ENCODE data around the gene CARMIL1. TPM values are rescaled to one million over a fixed set of nuclear protein-coding genes. Genes with fewer than 3 reads are reported as not detected.

CARMIL1 gene
- total and polyA plus RNA-seq, 11 donors, result 2.4 to 9.1 (median 5.3) TPM

GRCh38 chr6:25402125-25402524 lies 123.0 kb downstream of the CARMIL1 start:
- no peaks in the 10 kb centered on the region for H3K9me3 ChIP-seq
- no peaks in the 10 kb centered on the region for H3K36me3 ChIP-seq
- H3K4me1 ChIP-seq, result peaks cover 0 to 38% (median 9%) of the 10 kb centered on the region in 12 donors
- no peak for TF ChIP-seq POLR2A (IDR thresholded peaks at IDR 0.05)
- TF ChIP-seq, protein P1, sequence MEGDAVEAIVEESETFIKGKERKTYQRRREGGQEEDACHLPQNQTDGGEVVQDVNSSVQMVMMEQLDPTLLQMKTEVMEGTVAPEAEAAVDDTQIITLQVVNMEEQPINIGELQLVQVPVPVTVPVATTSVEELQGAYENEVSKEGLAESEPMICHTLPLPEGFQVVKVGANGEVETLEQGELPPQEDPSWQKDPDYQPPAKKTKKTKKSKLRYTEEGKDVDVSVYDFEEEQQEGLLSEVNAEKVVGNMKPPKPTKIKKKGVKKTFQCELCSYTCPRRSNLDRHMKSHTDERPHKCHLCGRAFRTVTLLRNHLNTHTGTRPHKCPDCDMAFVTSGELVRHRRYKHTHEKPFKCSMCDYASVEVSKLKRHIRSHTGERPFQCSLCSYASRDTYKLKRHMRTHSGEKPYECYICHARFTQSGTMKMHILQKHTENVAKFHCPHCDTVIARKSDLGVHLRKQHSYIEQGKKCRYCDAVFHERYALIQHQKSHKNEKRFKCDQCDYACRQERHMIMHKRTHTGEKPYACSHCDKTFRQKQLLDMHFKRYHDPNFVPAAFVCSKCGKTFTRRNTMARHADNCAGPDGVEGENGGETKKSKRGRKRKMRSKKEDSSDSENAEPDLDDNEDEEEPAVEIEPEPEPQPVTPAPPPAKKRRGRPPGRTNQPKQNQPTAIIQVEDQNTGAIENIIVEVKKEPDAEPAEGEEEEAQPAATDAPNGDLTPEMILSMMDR (IDR thresholded peaks at IDR 0.05), result no peak
- no peaks in the 10 kb centered on the region for H3K27me3 ChIP-seq
- no peak overlapping the region for H3K27ac ChIP-seq
- WGBS, 4 donors, result 93 to 98% (median 97%) methylated on average over 4 of the region's 4 CpGs
- intact Hi-C loops (cut with DNase I), result no loop called here
- H3K4me3 ChIP-seq, result no peak overlapping the region
- ATAC-seq (no peak), DNase-seq (no peak)

DNA sequence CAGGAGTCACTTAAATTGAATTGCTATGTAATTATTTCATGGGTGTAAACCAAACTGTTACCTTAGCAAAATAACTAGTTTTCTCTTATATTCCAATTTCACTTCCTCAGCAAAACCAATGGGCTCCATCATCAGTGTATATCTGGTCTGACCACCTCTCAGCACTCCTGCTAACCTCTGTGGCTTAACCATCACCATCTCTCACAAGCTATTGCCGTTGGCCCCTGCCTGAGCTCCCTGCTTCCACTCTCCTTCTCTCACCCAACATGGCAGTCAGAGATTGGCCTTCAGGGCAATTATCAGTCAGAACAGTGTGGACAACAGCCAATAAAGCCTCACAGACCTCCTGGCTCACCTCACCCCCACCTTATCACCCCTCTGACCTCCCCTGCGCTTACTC lies 124.0 kb downstream of the CARMIL1 start:
- no peak for ATAC-seq
- TF ChIP-seq, protein P1 (IDR thresholded peaks at IDR 0.05), result no peak
- TF ChIP-seq POLR2A (IDR thresholded peaks at IDR 0.05), result no peak
- no peak for DNase-seq
- WGBS, 4 donors, result 90 to 98% (median 91%) methylated on average over 2 of the region's 2 CpGs
- no peaks in the 10 kb centered on the region for H3K9me3 ChIP-seq
- intact Hi-C loops (cut with DNase I), result no loop called here
- no peaks in the 10 kb centered on the region for H3K27me3 ChIP-seq
- H3K36me3 ChIP-seq, result no peaks in the 10 kb centered on the region
- no peak overlapping the region for H3K4me3 ChIP-seq
- peaks cover 0 to 38% (median 10%) of the 10 kb centered on the region in 12 donors for H3K4me1 ChIP-seq
- H3K27ac ChIP-seq, result no peak overlapping the region

- no peaks in the 10 kb centered on the region for H3K9me3 ChIP-seq
- H3K4me1 ChIP-seq, result peaks cover 0 to 38% (median 10%) of the 10 kb centered on the region in 12 donors
- TF ChIP-seq POLR2A (IDR thresholded peaks at IDR 0.05), result no peak
- TF ChIP-seq, protein P1 (IDR thresholded peaks at IDR 0.05), result no peak
- peak overlapping the region in 1 of 12 donors; percentile 74 for H3K27ac ChIP-seq
- 86 to 98% (median 92%) methylated on average over 3 of the region's 3 CpGs for WGBS, 4 donors
- H3K27me3 ChIP-seq, result no peaks in the 10 kb centered on the region
- H3K36me3 ChIP-seq, result no peaks in the 10 kb centered on the region
- ATAC-seq (peak in 1 of 4 donors; percentile 34), DNase-seq (no peak)
- intact Hi-C loops (cut with DNase I), result no loop called here
- peak overlapping the region in 1 of 12 donors; percentile 31 for H3K4me3 ChIP-seq
Measured at GRCh38 chr6:25404091-25404490, 124.9 kb downstream of the CARMIL1 start.

- peaks cover 0 to 38% (median 10%) of the 10 kb centered on the region in 12 donors for H3K4me1 ChIP-seq
- WGBS, 4 donors, result 58 to 66% (median 61%) methylated on average over 8 of the region's 8 CpGs
- H3K4me3 ChIP-seq, result peak overlapping the region in 3 of 12 donors; percentile 25 to 31 (median 27)
- DNase-seq (no peak), ATAC-seq (peak in 3 of 4 donors; percentile 47 to 65 (median 48))
- TF ChIP-seq, protein P1 (IDR thresholded peaks at IDR 0.05), result no peak
- no peak for TF ChIP-seq POLR2A (IDR thresholded peaks at IDR 0.05)
- H3K27me3 ChIP-seq, result no peaks in the 10 kb centered on the region
- peak overlapping the region in 2 of 12 donors; percentile 13 to 74 for H3K27ac ChIP-seq
- intact Hi-C loops (cut with DNase I), result no loop called here
- H3K36me3 ChIP-seq, result no peaks in the 10 kb centered on the region
- no peaks in the 10 kb centered on the region for H3K9me3 ChIP-seq
Measured at GRCh38 chr6:25404693-25405169, 125.6 kb downstream of the CARMIL1 start.

Measured in heart left ventricle (tissue), 16 donors.